ENCODE results near the gene DVL1.

The DVL1 gene

GRCh38 chr1:1366699-1367066, 17.5 kb upstream of the DVL1 start:
- peak in 1 of 2 experiments; percentile 74 for DNase-seq
- TF ChIP-seq POLR2A (IDR thresholded peaks at IDR 0.05; ENCODE audit: low read length): no peak
- TF ChIP-seq GATA1 (IDR thresholded peaks at IDR 0.05; ENCODE audit: low read depth, low read length): no peak

GRCh38 chr1:1365875-1366698, 16.9 kb upstream of the DVL1 start:
- TF ChIP-seq GATA1 (IDR thresholded peaks at IDR 0.05; ENCODE audit: low read depth, low read length) (no peak), POLR2A (IDR thresholded peaks at IDR 0.05; ENCODE audit: low read length) (no peak)
- peak; percentile 57 for DNase-seq

- TF ChIP-seq GATA1 (IDR thresholded peaks at IDR 0.05; ENCODE audit: low read depth, low read length) (no peak), POLR2A (IDR thresholded peaks at IDR 0.05; ENCODE audit: low read length) (no peak)
- DNase-seq: no peak
Observed at GRCh38 chr1:1364266-1364665, 15.0 kb upstream of the DVL1 start.

GRCh38 chr1:1361982-1362423, 12.8 kb upstream of the DVL1 start:
- TF ChIP-seq GATA1 (IDR thresholded peaks at IDR 0.05; ENCODE audit: low read depth, low read length) (no peak), POLR2A (IDR thresholded peaks at IDR 0.05; ENCODE audit: low read length) (no peak)

DNA sequence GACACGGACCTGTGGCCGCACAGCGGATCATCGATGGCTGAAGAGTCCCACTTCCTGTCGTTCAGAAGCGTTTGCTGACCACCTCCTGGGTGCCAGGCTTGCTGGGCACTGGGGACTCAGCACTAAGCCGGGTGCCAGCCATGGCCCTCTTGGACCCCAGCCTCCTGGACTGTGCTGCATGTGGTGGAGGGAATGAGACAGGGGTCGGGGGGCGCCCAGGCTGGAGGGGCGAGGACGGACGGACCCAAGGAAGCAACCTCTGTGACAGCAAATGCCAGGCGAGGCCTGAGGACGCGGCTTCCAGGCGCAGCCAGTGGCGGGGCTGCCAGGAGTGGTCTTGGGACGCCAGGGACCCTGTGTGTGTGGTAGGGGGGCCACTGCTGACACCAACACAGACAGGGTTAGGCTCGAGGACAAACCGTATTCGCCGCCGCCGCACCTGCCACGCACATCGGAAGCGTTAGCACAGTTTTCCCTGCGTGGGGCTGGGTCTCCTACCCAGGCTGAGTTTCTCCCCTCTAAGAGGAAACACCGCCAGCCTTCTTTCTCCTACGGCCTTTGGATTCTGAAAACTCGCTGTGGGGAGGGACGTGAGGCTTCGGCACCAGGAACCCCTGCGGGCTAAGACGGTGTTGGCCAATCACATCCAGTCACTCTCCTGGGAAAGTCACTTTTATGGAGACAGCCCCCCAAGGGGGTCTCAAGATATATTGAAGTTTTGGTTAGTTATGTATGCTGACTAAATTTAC, 12.2 kb upstream of the DVL1 start:
- TF ChIP-seq POLR2A (IDR thresholded peaks at IDR 0.05; ENCODE audit: low read length): no peak
- no peak for TF ChIP-seq GATA1 (IDR thresholded peaks at IDR 0.05; ENCODE audit: low read depth, low read length)

More at GRCh38 chr1:1361982-1362423, 12.8 kb upstream of the DVL1 start:
- peak in 1 of 2 experiments; percentile 31 for DNase-seq

DNA sequence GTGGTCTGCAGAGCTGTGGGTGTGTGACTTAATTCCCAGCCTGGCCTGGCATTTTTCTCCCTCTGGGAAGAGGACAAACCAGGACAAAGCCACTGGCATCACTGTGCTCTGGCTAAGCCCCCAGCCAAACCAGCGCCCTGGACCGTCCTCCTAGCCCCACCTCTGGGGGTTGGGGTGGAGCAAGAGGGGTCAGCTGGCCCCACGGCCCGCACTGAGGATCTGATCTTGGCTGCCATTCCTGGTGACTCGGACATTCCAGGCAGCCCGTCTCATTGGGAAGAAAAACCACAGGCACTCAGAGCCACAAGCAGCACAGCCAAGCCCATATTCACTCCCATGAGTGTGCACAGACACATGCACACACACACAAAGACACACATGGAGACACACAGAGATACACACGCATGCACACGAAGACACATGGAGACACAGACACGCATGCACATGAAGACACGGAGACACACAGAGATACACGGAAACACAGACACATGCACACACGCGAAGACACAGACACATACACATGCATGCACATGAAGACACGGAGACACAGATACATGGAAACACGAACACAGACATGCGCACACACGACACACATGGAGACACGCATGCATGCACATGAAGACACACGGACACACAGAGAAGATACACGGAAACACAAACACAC, 11.4 kb upstream of the DVL1 start:
- TF ChIP-seq POLR2A (IDR thresholded peaks at IDR 0.05; ENCODE audit: low read length): no peak
- TF ChIP-seq GATA1 (IDR thresholded peaks at IDR 0.05; ENCODE audit: low read depth, low read length): no peak

More for the DNA sequence above, 12.2 kb upstream of the DVL1 start:
- no peak for DNase-seq

DNA sequence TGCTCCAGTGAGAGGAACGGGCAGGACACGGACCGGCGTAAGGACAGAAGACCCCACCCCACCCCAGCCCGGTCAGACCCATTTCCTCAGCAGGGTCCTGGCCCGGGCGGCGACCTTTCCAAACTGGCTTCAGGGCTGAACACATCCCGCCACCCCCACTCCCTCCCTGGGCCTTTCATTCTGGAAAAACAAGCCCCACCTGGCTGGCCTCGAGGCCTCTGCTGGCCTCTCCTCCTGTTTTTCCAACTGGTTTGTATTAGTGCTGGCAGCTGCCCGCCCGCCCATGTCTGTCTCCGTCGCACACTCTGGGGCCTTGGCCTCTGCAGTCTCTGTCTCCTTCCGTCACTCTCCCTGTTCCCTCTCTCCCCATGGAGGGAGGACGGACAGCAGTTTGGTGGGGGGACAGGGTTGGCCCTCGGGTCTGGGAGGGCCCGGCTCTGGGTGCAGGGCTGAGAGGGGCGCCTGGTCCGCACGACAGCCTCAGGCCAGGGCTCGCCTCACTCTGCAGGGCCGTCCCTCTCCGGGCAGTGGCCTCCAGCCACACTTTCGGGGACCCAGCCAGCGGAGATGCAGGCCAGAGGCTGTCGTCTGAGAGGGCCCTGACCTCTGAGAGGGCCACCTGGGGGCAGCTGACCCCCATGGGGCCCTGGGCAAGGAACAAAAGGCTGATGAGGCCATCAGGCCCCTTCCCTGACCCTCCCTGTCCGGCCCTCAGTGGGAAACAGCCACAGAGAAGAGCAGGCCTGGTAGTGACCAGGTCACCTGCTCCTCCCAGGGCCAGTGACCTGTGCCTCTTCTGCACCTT, 10.6 kb upstream of the DVL1 start:
- TF ChIP-seq GATA1 (IDR thresholded peaks at IDR 0.05; ENCODE audit: low read depth, low read length) (no peak), POLR2A (IDR thresholded peaks at IDR 0.05; ENCODE audit: low read length) (no peak)
- no peak for DNase-seq

More for the DNA sequence above, 11.4 kb upstream of the DVL1 start:
- no peak for DNase-seq

GRCh38 chr1:1359308-1359663, 10.1 kb upstream of the DVL1 start:
- TF ChIP-seq GATA1 (IDR thresholded peaks at IDR 0.05; ENCODE audit: low read depth, low read length) (no peak), POLR2A (IDR thresholded peaks at IDR 0.05; ENCODE audit: low read length) (no peak)
- DNase-seq: no peak

GRCh38 chr1:1358433-1359271, 9.4 kb upstream of the DVL1 start, which contains the start of gene MXRA8:
TSS of gene MXRA8 (minus strand) at chr1:1358555. CDS start at chr1:1358504, 51 bp downstream.
- DNase-seq: peak; percentile 55 to 73
- TF ChIP-seq GATA1 (IDR thresholded peaks at IDR 0.05; ENCODE audit: low read depth, low read length): no peak
- no peak for TF ChIP-seq POLR2A (IDR thresholded peaks at IDR 0.05; ENCODE audit: low read length)

DNA sequence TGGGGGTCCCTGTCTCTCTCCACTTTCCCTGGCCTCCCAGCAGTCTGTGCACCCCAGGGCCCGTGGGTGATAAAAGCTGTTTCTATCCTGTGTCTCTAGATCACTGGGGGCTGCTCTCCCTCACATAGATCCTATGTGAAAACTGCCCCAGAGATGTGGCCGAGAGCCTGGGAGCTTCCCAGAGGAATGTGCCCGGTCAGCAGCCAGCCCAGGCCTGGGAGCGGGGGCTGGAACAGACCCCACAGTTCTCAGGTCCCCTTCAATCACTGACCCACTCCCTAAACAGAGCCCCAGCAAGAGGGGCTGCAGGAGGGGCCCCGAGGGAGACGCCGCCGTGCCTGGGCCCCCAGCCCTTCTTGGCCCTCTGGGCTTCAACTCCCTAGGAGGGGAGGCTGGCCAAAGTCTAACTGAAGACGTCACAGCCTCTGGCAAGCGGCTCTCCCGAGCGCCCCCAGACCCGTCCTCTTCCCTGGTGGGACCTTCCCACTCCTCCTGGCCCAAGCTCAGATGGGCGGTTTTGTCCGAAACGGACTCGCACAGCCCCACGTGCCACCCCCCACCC, 8.7 kb upstream of the DVL1 start:
- TF ChIP-seq POLR2A (IDR thresholded peaks at IDR 0.05; ENCODE audit: low read length) (no peak), GATA1 (IDR thresholded peaks at IDR 0.05; ENCODE audit: low read depth, low read length) (no peak)
- DNase-seq: no peak

DNA sequence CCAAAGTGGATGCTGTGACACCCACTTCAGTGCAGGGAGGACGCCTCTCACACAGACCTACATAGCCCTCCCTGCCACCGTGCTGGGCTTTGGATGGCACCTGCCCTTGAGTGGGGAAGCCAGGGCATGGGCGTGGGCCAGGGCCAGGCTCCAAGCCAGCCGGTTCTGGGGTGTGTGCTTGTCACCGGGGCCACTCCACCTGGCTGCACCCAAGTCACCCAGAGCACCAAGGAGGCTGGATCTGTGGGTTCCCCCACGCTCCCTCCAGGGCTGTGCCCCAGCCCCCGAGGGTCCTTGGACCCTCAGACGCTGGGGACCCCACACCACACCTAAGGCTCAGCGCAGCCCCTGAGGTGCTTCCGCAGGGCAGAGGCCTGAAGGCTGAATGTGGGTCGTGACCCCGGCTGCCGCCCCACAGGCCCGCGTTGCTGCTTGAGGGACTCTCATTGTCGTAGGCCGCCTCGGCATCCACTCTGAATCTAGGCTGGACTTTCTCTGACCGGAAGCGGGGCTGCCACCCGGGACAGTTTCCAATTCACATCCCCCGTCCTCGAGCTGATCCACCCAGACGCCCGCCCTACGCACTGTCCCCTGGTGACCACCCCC, 7.7 kb upstream of the DVL1 start:
- TF ChIP-seq GATA1 (IDR thresholded peaks at IDR 0.05; ENCODE audit: low read depth, low read length) (no peak), POLR2A (IDR thresholded peaks at IDR 0.05; ENCODE audit: low read length) (no peak)

More for the DNA sequence above, 7.7 kb upstream of the DVL1 start:
- no peak for DNase-seq

Measured in erythroblast (primary cell).